GM06990 (cell line): Measurements from ENCODE around the gene BRICD5.
A peak's percentile ranks its signal among the peaks of the same experiment; 100 is the strongest.

Source experiments
- DNase-seq: peaks from one replicate; pipeline ENCODE4 v3.0.0-alpha.2; 2011; ENCODE audit not compliant: insufficient read length; ENCODE audit errors: extremely low read depth
- H3K27me3 ChIP-seq: replicated peaks from 2 replicates; pipeline ENCODE4 v1.6.0; 2011; ENCODE audit warnings: low read length; ENCODE audit not compliant: control insufficient read depth, insufficient read depth
- H3K36me3 ChIP-seq: 2 replicates; pipeline ENCODE4 v1.5.1; 2011; ENCODE audit warnings: low read length; ENCODE audit not compliant: control insufficient read depth, insufficient read depth
- H3K4me3 ChIP-seq: replicated peaks from 2 replicates; pipeline ENCODE4 v1.5.1; 2011; ENCODE audit warnings: low read depth, mild to moderate bottlenecking, control low read depth, low read length
- TF ChIP-seq, protein P1 (sequence below): IDR thresholded peaks from 2 replicates; pipeline ENCODE4 v1.5.1; 2011; ENCODE audit warnings: low read length, control low read depth, mild to moderate bottlenecking, inconsistent platforms; ENCODE audit not compliant: insufficient read depth, poor library complexity, severe bottlenecking

BRICD5 gene

DNA sequence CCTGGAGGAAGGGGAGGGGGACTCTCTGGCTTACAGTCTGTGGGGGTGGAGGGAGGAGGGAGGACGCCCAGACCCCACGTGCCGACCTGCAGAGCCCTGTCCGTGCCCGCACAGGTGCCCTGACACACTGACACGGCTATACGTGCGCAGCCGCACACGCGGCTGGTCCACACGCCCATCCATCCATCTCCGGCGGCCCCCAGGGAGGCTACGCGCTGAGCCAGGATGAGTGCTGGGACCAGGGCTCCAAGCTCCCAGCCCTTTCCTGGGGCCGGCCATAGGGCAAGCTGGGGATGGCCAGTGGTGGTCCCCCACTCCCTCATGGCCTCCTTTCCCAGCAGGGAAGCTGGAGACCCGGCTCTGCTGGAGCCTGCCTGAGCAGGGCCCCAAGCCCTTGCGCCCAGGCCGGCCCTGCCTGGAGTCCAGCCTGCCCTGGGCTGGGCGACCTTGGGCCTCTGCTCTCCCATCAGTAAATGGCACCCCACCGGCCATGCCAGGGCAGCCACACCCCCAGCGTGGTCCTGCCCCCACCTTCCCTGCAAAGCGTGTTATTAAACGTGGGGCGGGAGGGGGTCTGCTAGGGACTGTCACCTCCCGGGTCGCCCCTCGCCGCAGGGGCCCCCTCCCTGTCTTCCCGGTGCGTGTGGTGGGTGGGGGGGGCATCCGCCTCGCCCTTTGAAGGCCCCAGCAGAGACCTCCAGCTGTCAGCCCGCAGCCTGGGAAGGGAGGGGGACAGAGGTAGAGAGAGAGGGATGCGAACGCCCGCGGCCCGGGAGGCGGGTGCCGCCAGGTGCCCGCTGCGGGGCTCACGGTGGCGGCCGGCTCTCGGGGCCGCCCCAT, 15.1 kb downstream of the BRICD5 start:
- Histone ChIP-seq H3K36me3 (no peaks in the 10 kb centered on the region), H3K4me3 (peak overlapping the region; percentile 18), H3K27me3 (peaks cover 2% of the 10 kb centered on the region; the same call in 1 of the 2 replicates)
- DNase-seq, result no peak
- TF ChIP-seq, protein P1, sequence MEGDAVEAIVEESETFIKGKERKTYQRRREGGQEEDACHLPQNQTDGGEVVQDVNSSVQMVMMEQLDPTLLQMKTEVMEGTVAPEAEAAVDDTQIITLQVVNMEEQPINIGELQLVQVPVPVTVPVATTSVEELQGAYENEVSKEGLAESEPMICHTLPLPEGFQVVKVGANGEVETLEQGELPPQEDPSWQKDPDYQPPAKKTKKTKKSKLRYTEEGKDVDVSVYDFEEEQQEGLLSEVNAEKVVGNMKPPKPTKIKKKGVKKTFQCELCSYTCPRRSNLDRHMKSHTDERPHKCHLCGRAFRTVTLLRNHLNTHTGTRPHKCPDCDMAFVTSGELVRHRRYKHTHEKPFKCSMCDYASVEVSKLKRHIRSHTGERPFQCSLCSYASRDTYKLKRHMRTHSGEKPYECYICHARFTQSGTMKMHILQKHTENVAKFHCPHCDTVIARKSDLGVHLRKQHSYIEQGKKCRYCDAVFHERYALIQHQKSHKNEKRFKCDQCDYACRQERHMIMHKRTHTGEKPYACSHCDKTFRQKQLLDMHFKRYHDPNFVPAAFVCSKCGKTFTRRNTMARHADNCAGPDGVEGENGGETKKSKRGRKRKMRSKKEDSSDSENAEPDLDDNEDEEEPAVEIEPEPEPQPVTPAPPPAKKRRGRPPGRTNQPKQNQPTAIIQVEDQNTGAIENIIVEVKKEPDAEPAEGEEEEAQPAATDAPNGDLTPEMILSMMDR, result no peak

DNA sequence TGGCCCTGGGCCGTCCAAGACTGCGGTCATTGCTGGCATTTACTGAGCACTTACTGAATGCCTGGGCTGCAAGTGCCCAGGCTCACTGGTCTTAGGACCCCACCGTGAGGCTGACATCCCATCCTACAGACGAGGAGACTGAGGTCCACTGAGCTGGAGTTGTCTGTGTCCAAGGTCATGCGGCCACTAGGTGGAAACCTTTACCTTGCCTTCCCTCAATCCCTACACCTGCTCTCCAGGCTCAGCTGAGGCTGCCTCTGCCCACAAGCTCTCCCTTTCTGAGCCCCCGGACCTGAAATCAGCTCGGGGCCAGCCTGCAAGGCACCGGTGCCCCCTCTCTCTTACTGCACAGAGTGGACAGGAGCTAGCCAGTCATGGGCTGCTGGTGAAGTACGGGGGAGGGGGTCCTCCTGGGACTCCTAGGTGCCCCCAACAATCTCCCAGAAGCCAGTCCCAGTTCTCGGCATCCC, 15.8 kb downstream of the BRICD5 start:
- no peak for DNase-seq
- H3K36me3 ChIP-seq, result no peaks in the 10 kb centered on the region
- TF ChIP-seq, protein P1, result peak; percentile 66
- H3K4me3 ChIP-seq, result no peak overlapping the region
- H3K27me3 ChIP-seq, result peaks cover 2% of the 10 kb centered on the region; the same call in 1 of the 2 replicates

DNA sequence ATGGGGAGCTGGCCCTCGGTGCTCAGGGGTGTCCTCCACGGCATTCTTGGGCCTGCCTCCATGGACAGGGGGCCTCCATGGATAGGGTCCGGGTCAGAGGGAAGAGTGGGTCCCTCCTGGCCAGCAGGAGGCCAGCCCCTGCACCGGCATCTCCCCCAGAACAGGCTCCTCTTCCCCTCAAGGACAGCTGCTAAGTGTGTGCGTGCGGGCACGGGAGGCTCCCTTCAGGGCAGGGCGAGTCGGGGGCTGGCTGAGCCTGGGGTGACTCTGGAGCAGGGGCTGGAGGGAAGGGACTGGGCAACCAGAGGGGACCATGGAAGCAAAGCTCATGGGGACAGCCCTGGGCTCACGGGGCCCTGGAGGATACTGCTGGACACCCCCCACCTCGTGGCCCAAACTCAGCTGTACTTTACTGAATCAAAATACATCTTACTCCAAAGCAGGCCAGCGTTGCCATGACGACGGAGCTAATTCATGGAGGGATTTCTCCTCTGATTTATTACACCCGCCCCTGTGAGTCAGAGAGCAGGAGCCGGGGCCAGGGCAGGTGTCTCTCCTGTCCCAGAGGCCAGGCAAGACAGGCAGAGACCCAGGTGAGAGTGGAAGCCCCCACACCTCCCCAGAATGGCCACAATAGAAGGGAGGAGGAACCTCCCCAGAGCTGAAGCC, 16.4 kb downstream of the BRICD5 start:
- H3K36me3 ChIP-seq, result no peaks in the 10 kb centered on the region

DNA sequence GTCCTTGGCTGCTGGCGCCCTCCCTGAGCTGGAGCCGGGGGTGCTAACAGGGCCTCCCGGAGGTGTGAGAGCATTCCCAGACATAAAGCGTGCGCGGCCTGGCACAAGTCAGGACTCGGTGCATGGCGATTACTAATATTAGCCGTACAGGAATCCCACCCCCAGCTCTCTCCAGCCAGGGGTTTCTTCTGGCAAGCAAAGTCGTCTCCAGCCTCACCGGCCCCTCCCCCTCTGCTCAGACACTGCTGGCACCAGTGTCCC, 19.3 kb downstream of the BRICD5 start:
- Histone ChIP-seq H3K36me3 (no peaks in the 10 kb centered on the region), H3K27me3 (no peaks in the 10 kb centered on the region; the same call in 1 of the 2 replicates), H3K4me3 (no peak overlapping the region)
- TF ChIP-seq, protein P1, result no peak
- no peak for DNase-seq

More for the DNA sequence above, 16.4 kb downstream of the BRICD5 start:
- no peak overlapping the region for H3K4me3 ChIP-seq
- H3K27me3 ChIP-seq, result peaks cover 2% of the 10 kb centered on the region; the same call in 1 of the 2 replicates
- no peak for DNase-seq
- TF ChIP-seq, protein P1, result no peak

DNA sequence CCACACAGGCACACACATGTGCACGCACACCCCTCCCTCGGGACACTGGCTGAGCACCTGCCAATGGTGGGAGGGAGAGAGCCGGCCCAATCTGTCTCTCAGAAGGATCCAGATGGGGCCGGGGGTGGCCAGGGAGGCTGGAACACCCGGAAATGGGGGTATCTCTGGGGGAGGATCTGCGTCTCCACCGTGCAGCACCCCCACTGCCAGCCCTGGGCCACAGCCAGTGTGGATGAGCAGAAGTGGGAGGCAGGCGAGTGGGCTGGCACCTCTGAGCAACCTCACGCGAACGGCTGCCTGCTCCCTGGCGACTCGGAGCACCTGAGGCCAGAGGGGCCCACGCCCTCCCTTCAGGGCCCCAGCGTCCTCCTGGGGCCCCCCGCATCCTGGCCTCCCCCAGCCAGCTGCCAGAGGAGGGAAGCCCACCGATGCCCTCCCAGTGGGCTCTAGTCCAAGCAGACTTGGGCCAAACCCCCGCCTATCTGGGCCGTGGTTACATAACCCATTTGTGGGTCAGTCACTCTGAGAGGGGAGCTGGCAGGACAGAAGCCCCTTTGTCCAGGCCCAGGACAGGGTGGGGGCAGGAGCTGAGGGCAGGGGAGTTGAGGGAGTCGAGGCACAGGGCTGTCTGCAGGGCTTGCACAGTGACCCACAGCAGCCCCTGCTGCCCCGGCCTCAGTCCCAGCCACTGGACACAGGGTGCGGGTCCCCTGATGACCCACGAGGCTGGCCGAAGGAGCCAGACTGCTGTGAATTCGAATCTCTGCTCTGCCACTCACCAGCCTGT, 19.8 kb downstream of the BRICD5 start:
- TF ChIP-seq, protein P1, result no peak
- no peak overlapping the region for H3K4me3 ChIP-seq
- DNase-seq, result no peak
- H3K27me3 ChIP-seq, result no peaks in the 10 kb centered on the region; the same call in 1 of the 2 replicates
- H3K36me3 ChIP-seq, result no peaks in the 10 kb centered on the region
